ENCODE data around the gene GET4.
"Not testable (repeated sequence)": the region's sequence is repeated elsewhere in the genome, so short reads cannot be mapped to it uniquely, and the experiment has no call there.

GET4 gene

DNA sequence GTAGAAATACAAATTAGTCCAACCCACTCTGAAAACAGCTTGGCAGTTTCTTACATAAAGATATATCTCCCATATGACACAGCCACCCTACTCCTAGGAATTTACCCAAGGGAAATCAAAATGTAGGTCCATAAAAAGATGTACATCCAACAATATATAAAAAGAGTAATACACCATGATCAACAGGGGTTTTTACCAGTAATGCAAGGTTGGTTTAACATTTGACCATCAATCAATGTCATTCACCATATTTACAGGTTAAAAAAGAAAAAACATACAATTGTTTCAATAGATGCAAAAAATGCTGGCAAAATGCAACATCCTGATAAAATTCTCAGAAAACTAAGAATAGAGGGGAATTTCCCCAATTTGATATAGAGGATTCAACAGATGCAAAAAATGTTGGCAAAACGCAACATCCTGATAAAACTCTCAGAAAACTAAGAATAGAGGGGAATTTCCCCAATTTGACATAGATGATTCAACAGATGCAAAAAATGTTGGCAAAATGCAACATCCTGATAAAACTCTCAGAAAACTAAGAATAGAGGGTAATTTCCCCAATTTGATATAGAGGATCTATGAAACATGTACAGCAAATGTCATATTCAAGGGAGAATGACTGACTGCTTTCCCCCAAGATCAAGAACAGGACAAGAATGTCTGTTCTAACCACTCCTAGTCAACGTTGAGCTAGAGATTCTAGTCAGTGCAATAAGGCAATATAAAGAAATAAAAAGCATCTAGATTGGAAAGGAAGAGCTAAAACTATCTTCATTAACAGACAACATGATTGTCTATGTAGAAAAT is 64.5 kb downstream of the GET4 start:
- Histone ChIP-seq H3K9ac (ENCODE audit: low read length) (no peak overlapping the region), H3K27ac (ENCODE audit: low read length) (no peak overlapping the region), H3K79me2 (ENCODE audit: low read length) (no peaks in the 10 kb centered on the region), H4K20me1 (ENCODE audit: insufficient read depth, low read length) (no peaks in the 10 kb centered on the region), H3K4me1 (ENCODE audit: low read length) (no peaks in the 10 kb centered on the region), H3K4me2 (ENCODE audit: low read depth, low read length) (no peak overlapping the region), H3K27me3 (replicated peaks; ENCODE audit: insufficient read depth, low read length) (peaks cover 48% of the 10 kb centered on the region), H2AFZ (ENCODE audit: low read length) (no peak overlapping the region), H3F3A (ENCODE audit: insufficient read depth, low read length) (no peaks in the 10 kb centered on the region), H3K36me3 (replicated peaks; ENCODE audit: insufficient read depth, low read length) (no peaks in the 10 kb centered on the region), H3K9me2 (replicated peaks; ENCODE audit: insufficient read depth, low read length) (no peaks in the 10 kb centered on the region), H3K9me3 (replicated peaks; ENCODE audit: insufficient read depth, low read length) (no peaks in the 10 kb centered on the region), H3K4me3 (ENCODE audit: low read length) (no peak overlapping the region)
- TF ChIP-seq, protein P1, sequence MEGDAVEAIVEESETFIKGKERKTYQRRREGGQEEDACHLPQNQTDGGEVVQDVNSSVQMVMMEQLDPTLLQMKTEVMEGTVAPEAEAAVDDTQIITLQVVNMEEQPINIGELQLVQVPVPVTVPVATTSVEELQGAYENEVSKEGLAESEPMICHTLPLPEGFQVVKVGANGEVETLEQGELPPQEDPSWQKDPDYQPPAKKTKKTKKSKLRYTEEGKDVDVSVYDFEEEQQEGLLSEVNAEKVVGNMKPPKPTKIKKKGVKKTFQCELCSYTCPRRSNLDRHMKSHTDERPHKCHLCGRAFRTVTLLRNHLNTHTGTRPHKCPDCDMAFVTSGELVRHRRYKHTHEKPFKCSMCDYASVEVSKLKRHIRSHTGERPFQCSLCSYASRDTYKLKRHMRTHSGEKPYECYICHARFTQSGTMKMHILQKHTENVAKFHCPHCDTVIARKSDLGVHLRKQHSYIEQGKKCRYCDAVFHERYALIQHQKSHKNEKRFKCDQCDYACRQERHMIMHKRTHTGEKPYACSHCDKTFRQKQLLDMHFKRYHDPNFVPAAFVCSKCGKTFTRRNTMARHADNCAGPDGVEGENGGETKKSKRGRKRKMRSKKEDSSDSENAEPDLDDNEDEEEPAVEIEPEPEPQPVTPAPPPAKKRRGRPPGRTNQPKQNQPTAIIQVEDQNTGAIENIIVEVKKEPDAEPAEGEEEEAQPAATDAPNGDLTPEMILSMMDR (IDR thresholded peaks at IDR 0.05; ENCODE audit: low read length) = no peak
- no peak for TF ChIP-seq EZH2 (optimal IDR thresholded peaks at IDR 0.05; ENCODE audit: low read depth, low read length)
- no peak for TF ChIP-seq EZH2phosphoT487 (IDR thresholded peaks at IDR 0.05; ENCODE audit: low read length)
- no peak for DNase-seq

DNA sequence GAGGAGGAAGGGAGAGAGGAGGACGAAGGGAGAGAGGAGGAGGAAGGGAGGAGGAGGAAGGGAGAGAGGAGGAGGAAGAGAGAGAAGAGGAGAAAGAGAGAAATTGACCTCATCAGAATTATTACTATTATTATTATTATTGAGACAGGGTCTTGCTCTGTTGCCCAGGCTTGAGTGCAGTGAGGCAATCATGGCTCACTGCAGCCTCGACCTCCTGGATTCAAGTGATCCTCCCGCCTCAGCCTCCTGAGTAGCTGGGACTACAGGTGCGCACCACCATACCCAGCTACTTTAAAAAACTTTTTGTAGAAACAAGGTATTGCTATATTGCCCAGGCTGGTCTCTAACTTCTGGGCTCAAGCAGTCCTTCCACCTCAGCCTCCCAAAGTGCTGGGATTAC is 67.4 kb downstream of the GET4 start:
- H4K20me1 ChIP-seq (ENCODE audit: insufficient read depth, low read length); H3F3A ChIP-seq (ENCODE audit: insufficient read depth, low read length); H3K4me2 ChIP-seq (ENCODE audit: low read depth, low read length); H3K27ac ChIP-seq (ENCODE audit: low read length); H3K9ac ChIP-seq (ENCODE audit: low read length); H3K9me3 ChIP-seq (replicated peaks; ENCODE audit: insufficient read depth, low read length); H3K4me3 ChIP-seq (ENCODE audit: low read length); H3K9me2 ChIP-seq (replicated peaks; ENCODE audit: insufficient read depth, low read length); H3K79me2 ChIP-seq (ENCODE audit: low read length); H3K4me1 ChIP-seq (ENCODE audit: low read length); H3K36me3 ChIP-seq (replicated peaks; ENCODE audit: insufficient read depth, low read length); H2AFZ ChIP-seq (ENCODE audit: low read length); DNase-seq: not testable (repeated sequence)
- peaks cover 47% of the 10 kb centered on the region for H3K27me3 ChIP-seq (replicated peaks; ENCODE audit: insufficient read depth, low read length)

DNA sequence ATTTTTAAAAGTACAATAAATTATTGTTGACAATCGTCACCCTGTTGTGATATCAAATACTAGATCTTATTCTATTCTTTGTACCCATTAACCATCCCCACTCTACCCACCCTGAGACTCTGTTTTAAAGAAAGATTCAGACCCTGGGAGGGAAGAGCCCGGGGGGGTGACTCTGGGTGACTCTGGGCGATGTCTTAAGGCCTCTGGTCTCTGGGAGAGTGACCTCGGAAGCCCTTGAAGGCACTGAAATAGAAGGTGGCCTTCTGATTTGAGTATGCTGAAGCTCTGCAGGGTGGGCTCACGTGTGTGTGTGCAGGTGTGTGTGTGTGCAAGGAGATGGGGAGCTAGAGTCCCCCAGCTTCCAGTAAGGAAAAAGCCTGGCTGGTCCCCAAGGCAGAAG is 68.4 kb downstream of the GET4 start:
- Histone ChIP-seq H4K20me1 (ENCODE audit: insufficient read depth, low read length) (no peaks in the 10 kb centered on the region), H3K27ac (ENCODE audit: low read length) (no peak overlapping the region), H3K9ac (ENCODE audit: low read length) (no peak overlapping the region), H3K4me1 (ENCODE audit: low read length) (peaks cover 2% of the 10 kb centered on the region; the same call in 1 of the 2 replicates), H3K4me3 (ENCODE audit: low read length) (no peak overlapping the region), H3K27me3 (replicated peaks; ENCODE audit: insufficient read depth, low read length) (peaks cover 50% of the 10 kb centered on the region), H3K79me2 (ENCODE audit: low read length) (no peaks in the 10 kb centered on the region), H3K36me3 (replicated peaks; ENCODE audit: insufficient read depth, low read length) (no peaks in the 10 kb centered on the region), H3K4me2 (ENCODE audit: low read depth, low read length) (no peak overlapping the region), H3K9me3 (replicated peaks; ENCODE audit: insufficient read depth, low read length) (no peaks in the 10 kb centered on the region), H3F3A (ENCODE audit: insufficient read depth, low read length) (no peaks in the 10 kb centered on the region), H3K9me2 (replicated peaks; ENCODE audit: insufficient read depth, low read length) (no peaks in the 10 kb centered on the region), H2AFZ (ENCODE audit: low read length) (no peak overlapping the region)
- TF ChIP-seq EZH2 (optimal IDR thresholded peaks at IDR 0.05; ENCODE audit: low read depth, low read length) (no peak), EZH2phosphoT487 (IDR thresholded peaks at IDR 0.05; ENCODE audit: low read length) (no peak)
- TF ChIP-seq, protein P1 (IDR thresholded peaks at IDR 0.05; ENCODE audit: low read length) = no peak
- no peak for DNase-seq

DNA sequence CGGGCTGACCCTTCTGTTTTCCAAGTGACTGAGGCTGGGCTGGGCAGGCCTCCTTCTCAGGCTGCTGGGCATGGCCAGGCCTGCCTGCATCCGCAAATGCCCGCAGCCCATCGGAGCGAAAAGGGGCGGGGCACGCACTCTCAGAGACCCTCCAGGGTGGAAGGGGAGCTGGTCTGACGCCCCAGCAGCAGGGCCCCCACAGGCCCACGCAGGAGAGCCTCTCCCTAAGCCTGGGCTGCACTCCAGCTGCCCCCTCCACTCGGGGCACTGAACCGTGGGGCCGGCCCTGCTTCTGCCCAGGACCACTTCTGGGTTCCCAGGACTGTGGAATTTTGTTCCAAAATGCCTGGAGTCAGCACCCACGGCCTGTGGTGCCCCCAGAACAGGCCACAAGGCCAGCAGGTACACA is 68.8 kb downstream of the GET4 start:
- Histone ChIP-seq H3K79me2 (ENCODE audit: low read length) (no peaks in the 10 kb centered on the region), H3K9ac (ENCODE audit: low read length) (no peak overlapping the region), H3K9me2 (replicated peaks; ENCODE audit: insufficient read depth, low read length) (no peaks in the 10 kb centered on the region), H3K9me3 (replicated peaks; ENCODE audit: insufficient read depth, low read length) (no peaks in the 10 kb centered on the region), H3K27me3 (replicated peaks; ENCODE audit: insufficient read depth, low read length) (peaks cover 46% of the 10 kb centered on the region), H3F3A (ENCODE audit: insufficient read depth, low read length) (no peaks in the 10 kb centered on the region), H3K27ac (ENCODE audit: low read length) (no peak overlapping the region), H3K36me3 (replicated peaks; ENCODE audit: insufficient read depth, low read length) (no peaks in the 10 kb centered on the region), H3K4me1 (ENCODE audit: low read length) (peaks cover 4% of the 10 kb centered on the region; the same call in 1 of the 2 replicates), H3K4me3 (ENCODE audit: low read length) (no peak overlapping the region), H3K4me2 (ENCODE audit: low read depth, low read length) (no peak overlapping the region), H2AFZ (ENCODE audit: low read length) (no peak overlapping the region), H4K20me1 (ENCODE audit: insufficient read depth, low read length) (no peaks in the 10 kb centered on the region)
- DNase-seq = no peak
- TF ChIP-seq EZH2phosphoT487 (IDR thresholded peaks at IDR 0.05; ENCODE audit: low read length) = no peak
- TF ChIP-seq, protein P1 (IDR thresholded peaks at IDR 0.05; ENCODE audit: low read length) = no peak
- no peak for TF ChIP-seq EZH2 (optimal IDR thresholded peaks at IDR 0.05; ENCODE audit: low read depth, low read length)
